NCI-H146 treated with DMSO at 0.1 percent for 48 hours (cell line): Measurements from ENCODE around the gene MVB12B.
A peak's percentile ranks its signal among the peaks of the same experiment; 100 is the strongest.

Source experiments
- DNase-seq: peaks from one replicate; lab custom pipeline; 2025; ENCODE audit not compliant: unreplicated experiment; lab: John Stamatoyannopoulos, UW

MVB12B gene

DNA sequence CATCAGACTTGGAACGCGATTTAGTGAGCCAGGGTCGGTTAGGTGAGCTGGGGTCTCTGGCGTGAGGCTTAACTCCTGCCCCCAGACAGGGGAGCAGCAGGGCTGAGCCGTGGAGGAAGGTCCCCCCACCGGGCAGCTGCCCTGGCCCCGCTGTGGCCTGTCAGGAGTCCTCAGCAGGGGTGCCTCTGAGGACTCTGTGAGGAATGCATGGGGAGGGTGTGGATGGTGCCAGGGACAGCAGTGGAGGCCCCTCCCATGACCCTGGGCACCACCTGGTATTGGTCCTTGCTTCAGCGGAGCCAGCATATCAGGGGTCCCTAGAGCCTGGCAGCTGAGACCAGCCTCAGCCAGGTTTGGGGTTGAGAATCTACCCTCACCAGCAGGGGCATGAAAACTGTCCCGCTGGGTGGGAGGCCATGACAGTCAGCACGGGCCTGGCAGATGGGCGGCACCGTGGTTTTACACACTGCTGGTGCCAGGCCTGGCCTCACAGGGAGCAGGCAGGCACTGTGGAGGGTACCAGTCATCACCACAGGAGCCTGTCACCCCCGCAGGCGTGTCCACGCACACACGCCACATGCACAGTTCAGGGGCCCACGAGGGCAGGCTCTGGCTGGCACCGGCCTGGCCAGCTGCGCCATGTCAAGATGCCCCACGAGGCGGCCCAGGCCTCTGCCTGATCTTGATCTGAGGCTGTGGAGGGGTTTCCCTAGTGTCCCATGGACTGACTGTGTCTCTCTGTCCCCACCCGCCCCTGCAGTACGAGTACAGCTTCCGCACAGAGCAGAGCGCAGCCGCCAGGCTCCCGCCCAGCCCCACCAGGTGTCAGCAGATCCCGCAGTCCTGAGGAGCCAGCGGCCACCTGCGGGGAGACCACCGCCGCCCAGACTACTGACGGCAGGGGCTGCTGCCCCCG is 176.0 kb downstream of the MVB12B start:
- DNase-seq = no peak

DNA sequence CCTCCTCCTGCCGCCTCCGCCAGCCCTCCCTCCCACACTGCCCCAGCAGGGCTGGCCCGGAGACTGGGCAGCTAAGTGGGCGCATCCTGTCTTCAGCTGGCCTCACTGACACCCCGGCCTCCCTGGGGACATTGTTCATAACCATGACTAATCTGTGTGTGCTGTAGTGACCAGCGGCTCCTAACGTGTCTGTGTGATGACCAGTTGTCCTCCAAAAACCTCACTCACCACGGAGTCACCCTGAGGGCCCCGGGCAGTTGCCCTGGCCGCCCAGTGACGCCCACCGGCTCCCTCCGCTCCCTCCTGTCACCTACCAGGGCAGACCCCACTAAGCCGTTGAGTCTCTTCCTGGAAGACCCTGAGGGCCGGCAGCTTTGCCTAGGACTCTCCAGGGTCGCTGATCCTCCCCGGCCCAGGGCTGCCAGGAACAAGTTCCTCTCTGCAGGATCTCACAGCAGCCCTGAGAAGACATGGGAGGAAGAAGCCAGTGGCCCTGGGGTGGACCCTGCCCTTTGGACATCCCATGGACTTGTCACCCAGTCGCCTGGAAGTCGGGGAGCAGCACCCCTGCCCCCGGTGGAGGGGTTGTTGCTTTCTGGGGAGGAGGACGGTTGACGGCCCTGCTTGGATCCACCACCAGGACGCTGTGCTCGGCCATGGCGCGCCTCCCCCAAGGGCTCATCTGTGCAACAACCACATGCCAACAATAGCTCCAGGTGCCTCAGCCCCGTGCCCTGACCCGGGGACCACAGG is 176.9 kb downstream of the MVB12B start:
- no peak for DNase-seq

DNA sequence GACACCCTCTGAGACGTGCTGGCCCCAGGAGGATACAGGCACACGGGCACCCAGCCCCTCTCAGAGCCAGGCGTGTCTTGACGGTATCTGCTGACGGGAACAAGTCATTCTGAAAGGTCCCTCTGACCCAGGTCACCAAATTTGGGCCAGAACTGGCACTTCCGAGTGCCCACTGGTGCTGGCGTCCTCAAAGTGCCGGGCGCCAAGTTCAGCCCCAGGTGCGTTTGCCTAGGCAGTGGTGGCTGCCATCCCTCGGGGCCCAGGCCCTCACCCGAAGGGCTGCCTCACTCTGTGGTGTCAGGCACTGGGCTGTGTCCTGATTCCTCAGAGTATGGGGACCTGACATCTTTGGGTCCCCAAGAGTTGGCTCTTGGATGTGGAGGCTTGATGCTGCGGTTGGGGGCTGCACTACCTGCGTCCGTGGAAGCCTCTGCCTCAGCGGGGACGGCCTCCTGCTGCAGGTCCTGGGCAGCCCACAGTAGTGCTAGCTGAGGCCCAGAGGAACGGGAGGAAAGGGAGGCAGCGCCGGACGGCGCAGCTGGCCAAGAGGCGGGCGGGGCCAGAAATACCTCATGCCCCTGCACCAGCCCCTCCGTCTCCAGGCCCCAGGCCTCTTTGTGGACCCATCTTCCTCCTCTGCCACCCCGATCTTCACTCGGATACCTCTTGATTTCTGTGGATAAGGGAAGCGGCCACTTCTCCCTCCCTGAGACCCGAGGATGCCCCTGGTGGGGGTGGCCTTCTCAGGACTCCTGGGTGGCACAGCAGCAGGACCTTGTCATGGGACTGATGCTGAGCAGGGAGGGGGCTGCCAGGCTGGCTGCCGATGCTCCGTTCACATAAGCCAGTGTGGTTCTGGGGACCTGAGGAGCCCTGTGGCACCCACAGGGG is 177.7 kb downstream of the MVB12B start:
- no peak for DNase-seq

- no peak for DNase-seq
Measured at GRCh38 chr9:126504977-126505455, 178.4 kb downstream of the MVB12B start.

GRCh38 chr9:126505697-126506346 is 179.2 kb downstream of the MVB12B start:
- DNase-seq = no peak

DNA sequence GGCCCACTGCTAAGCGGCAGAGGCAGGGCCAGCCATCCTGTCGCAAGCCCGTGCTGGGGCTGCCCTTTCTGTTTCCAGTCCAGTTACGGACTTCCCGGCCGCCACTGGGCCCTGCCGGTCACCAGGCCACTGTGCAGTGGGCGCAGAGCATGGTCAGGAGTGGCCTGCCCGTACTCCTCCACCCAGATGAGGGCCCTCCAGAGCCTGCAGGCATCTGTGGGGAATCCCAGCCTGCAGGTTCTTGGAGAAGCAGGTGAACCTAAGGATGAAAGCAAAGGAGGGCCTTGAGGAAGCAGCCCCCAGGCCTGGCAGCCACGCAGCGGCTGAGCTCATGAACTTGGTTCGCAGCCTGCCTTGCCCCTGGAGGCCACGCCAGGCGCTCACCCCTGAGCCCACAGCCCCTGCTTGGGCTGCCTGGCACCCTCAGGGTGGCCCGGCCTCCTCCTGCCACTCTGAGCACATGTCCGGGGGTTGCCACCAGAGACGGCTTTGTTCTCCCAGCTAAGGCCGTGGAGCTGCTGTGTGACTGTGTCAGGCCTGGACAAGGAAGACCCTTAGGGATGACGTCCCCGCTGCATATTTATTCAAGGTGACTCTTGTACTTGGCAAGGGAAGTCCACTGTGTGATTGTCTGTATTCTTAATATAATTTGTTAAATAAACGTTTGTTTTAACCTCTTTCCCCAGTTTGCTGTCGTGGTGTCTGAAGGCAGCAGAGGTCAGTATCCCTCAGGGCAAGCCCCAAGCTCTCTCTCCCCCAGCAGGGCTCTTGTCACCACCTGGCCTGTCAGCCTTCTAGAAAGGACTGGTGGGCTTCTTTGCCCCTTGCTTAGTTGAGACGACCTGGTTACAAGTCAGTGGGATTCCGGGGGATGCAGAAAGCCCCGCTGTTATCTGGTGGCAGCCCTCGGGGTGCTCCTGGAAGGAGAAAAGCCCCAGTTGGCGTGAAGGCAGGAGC is 180.0 kb downstream of the MVB12B start:
- DNase-seq = no peak

- DNase-seq = no peak
Measured at GRCh38 chr9:126507318-126508109, 180.9 kb downstream of the MVB12B start.

- no peak for DNase-seq
Measured at GRCh38 chr9:126508171-126508591, 181.6 kb downstream of the MVB12B start.

DNA sequence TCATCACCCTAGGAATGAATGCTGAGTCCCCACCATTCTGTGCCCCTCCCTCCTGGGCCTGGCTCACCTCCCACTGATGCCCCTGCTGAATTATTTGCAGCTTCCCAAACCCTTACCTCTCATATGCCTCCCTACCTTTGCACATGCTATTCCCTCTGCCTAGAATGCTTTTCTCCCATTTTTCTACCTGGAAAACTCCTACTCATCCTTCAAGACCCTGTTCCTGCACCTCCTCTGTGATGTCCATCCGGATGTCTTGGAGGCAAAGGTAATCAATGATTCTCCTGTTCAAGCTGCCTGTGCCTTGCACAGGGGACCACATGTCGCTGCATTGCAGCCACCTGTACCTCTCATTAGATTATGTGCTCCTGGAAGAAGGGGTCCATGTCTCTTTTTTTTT is 182.3 kb downstream of the MVB12B start:
- no peak for DNase-seq

GRCh38 chr9:126509718-126510117 is 183.1 kb downstream of the MVB12B start:
- no peak for DNase-seq

- no peak for DNase-seq
Measured at GRCh38 chr9:126510564-126510963, 183.9 kb downstream of the MVB12B start.

DNA sequence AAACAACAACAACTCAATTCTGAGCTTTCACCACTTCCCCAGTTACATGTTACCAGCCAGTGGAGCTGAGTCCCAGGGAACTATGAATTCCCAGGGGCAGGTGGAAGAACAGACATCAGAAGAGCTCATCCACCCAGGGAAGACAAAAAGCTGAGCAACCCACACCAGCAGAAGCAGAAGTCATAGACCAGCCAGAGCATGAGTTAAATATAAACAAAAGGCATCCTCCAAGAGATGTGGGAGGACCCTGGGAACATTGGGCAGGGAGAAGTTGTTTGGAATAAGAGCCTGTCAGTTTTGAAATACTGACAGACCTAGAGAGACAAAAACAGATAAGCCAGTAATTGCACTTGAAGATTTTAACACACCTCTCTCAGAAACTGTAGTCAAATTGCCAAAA is 184.8 kb downstream of the MVB12B start:
- no peak for DNase-seq

DNA sequence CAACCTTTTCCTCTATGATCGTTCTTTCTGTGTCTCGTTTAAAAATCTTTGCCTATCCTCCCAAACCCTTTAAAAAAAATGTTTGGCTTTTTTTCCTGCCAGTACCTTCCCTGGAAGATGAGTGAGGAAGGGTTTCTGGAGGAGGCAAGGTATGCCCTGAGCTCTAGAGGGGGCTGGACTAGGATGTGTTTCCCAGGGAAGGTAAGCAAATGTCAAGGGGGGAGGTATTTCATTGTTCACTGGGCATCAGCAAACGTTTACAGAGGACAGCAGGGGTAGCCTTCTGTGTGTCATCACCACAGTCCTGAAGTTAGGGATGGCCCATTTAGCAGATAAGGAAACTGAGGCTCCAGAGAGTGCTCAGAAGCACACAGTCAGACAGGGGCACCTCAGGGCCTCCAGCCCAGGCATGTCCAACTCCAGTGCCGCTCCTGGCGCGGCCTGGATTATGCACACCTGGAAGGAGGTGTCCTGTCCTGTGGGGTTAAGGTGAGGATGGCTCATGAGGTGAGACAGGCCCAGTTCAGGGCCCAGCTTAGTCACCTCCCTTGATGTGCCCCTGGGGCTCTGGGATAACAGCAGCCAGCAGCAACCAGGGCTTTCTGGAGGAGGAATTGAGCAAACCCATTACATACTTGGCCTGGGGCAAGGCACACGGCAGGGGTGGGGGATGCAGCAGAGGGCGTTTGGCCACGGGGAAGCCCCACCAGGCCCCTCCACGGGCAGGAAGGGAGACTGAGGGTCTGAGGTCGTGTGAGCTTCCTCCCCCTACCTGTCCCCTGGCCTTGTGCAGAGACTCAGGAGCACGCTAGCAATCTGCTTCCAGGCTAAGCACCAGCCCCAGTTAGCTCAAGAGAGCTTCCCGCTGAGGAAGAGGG is 186.8 kb downstream of the MVB12B start:
- no peak for DNase-seq

- peak; percentile 9 for DNase-seq
Measured at GRCh38 chr9:126514037-126514821, 187.6 kb downstream of the MVB12B start.

- DNase-seq = no peak
Measured at GRCh38 chr9:126515001-126515872, 188.6 kb downstream of the MVB12B start.
